Measurements from ENCODE around the gene NAALADL1. TPM values are rescaled to one million over a fixed set of nuclear protein-coding genes. Genes with fewer than 3 reads are reported as not detected.

NAALADL1 gene
- polyA plus RNA-seq, 1 experiment: 38.7 TPM

DNA sequence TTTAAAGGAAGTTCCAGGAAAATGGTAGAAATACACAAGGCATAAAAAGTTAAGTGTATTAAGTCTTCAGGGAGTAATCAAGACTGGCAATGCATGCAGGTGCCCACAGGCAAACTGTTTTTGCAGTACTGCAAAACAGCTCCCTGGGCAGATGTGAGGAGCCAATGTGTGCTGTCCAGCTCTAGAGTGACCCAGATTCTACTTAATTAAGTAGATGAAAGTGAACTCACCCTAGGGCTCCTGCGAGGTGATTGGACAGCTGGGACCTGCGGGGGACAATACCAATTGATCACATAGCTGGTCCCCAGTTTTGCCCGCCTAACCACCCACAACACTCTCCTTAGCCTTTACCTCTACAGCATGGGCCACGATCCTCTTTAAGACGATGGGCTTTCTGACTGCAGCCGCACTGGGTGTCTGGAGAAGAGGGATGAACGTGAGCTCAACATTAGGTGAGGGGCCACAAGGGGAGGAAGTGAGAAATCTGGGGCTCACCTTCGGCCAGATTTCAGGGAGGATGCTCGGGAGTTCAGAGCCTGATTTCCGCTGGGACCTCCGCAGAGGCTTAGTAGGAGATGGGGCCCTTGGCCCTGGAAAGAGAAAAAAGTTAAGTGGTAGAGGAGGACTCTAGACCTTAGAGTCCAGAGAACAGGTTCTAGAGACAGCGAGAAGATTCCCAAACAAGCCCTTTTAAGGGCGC is 24.9 kb upstream of the NAALADL1 start:
- CTCF ChIA-PET: interaction anchor here (1.1 to 1.8 kb wide), 3 partner anchors 27 to 69 kb away, joined by 3 to 5 read pairs (median 4); partner anchors contain the start of gene ARL2
- POLR2A ChIA-PET: no interaction called here
- Histone ChIP-seq H3K36me3 (ENCODE audit: control insufficient read depth, insufficient read depth, low read length) (peaks cover 21% of the 10 kb centered on the region), H3K27me3 (ENCODE audit: control insufficient read depth, insufficient read depth, low read length) (no peaks in the 10 kb centered on the region), H3K4me3 (ENCODE audit: low read depth, low read length) (peak overlapping the region; percentile 50)
- DNase-seq (ENCODE audit: low read depth): no peak
- TF ChIP-seq, protein P1, sequence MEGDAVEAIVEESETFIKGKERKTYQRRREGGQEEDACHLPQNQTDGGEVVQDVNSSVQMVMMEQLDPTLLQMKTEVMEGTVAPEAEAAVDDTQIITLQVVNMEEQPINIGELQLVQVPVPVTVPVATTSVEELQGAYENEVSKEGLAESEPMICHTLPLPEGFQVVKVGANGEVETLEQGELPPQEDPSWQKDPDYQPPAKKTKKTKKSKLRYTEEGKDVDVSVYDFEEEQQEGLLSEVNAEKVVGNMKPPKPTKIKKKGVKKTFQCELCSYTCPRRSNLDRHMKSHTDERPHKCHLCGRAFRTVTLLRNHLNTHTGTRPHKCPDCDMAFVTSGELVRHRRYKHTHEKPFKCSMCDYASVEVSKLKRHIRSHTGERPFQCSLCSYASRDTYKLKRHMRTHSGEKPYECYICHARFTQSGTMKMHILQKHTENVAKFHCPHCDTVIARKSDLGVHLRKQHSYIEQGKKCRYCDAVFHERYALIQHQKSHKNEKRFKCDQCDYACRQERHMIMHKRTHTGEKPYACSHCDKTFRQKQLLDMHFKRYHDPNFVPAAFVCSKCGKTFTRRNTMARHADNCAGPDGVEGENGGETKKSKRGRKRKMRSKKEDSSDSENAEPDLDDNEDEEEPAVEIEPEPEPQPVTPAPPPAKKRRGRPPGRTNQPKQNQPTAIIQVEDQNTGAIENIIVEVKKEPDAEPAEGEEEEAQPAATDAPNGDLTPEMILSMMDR (IDR thresholded peaks at IDR 0.05; ENCODE audit: insufficient read depth, low read depth, low read length): no peak

DNA sequence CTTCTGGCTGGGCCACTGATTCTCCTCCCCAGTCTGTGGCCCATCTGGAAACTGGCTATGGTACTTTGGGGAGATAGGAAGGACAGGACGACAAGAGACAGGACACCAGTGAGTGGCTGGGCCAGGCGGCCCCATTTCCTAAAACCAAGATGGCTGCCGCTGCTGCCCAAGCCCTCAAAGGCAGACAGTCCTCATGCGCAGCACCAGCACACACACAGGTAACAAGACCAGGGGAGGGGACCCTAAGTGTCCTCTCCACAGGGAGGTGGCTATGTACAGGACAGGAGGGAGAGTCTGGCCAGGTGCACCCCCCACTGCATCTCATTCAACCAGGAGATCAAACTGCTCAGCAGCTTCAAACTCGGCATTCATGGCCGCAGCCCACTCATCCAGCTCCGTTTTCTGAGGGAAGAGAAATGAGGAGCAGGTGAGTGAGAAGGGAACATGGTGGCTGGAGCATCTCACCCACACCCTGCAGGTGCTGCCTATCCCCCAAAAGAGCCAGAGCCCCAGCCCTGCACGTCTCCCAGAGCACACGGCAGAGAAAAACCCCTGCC is 20.5 kb upstream of the NAALADL1 start:
- TF ChIP-seq, protein P1 (IDR thresholded peaks at IDR 0.05; ENCODE audit: insufficient read depth, low read depth, low read length): no peak
- no peaks in the 10 kb centered on the region for H3K36me3 ChIP-seq (ENCODE audit: control insufficient read depth, insufficient read depth, low read length)
- POLR2A ChIA-PET: no interaction called here
- CTCF ChIA-PET: interaction anchor here (0.6 kb wide), 1 partner anchor 27 kb away, joined by 4 read pairs; no protein-coding TSS in a partner anchor
- no peak overlapping the region for H3K4me3 ChIP-seq (ENCODE audit: low read depth, low read length)
- H3K27me3 ChIP-seq (ENCODE audit: control insufficient read depth, insufficient read depth, low read length): no peaks in the 10 kb centered on the region
- no peak for DNase-seq (ENCODE audit: low read depth)

DNA sequence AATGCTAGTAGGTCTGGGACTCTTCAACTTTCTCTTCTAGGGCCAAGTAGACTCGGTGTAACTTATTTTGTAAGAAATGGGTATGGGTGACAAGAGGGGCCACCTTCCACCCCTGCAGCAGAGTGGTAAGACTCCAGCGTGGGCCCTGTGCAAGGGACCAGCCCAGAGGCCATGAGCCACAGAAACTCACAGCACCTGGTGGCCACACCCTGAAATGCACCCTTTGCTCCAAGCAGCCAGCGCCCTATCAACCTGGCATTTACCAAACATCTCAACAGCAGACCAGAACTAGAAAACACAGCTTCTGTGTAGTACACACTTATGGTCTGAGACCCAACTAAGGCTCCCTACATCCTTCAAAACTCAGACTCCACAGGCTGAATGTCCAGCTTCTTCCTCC is 19.8 kb upstream of the NAALADL1 start:
- DNase-seq (ENCODE audit: low read depth): no peak
- no peaks in the 10 kb centered on the region for H3K36me3 ChIP-seq (ENCODE audit: control insufficient read depth, insufficient read depth, low read length)
- TF ChIP-seq, protein P1 (IDR thresholded peaks at IDR 0.05; ENCODE audit: insufficient read depth, low read depth, low read length): peak; percentile 59
- H3K4me3 ChIP-seq (ENCODE audit: low read depth, low read length): no peak overlapping the region
- POLR2A ChIA-PET: no interaction called here
- H3K27me3 ChIP-seq (ENCODE audit: control insufficient read depth, insufficient read depth, low read length): no peaks in the 10 kb centered on the region
- CTCF ChIA-PET: interaction anchor here (1.1 to 2.1 kb wide), 2 partner anchors 64 to 65 kb away, joined by 3 to 7 read pairs; partner anchors contain the start of gene ARL2

DNA sequence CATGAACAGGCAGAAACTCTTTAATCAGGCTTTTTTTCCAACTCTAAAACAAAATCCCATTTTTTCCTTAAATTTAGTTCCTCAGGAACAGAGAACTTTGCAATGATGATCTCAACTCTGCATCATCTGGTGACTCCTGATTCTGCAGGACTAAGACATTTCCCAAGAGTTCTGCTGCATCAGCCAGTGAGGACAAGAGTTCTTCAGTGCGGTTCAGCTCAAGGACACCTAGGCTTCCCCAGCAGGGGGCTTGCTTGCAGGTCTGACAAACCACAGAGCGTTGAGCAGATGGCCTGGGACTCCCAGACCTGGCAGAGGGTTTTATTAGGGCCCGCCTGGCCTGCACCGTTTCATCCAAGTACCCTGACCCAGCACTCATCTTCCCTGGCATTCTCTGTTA is 19.1 kb upstream of the NAALADL1 start:
- TF ChIP-seq, protein P1 (IDR thresholded peaks at IDR 0.05; ENCODE audit: insufficient read depth, low read depth, low read length): no peak
- POLR2A ChIA-PET: no interaction called here
- H3K4me3 ChIP-seq (ENCODE audit: low read depth, low read length): no peak overlapping the region
- H3K36me3 ChIP-seq (ENCODE audit: control insufficient read depth, insufficient read depth, low read length): no peaks in the 10 kb centered on the region
- CTCF ChIA-PET: interaction anchor here (1.1 to 2.1 kb wide), 3 partner anchors 28 to 65 kb away, joined by 3 to 7 read pairs (median 3); partner anchors contain the start of gene ARL2
- DNase-seq (ENCODE audit: low read depth): no peak
- H3K27me3 ChIP-seq (ENCODE audit: control insufficient read depth, insufficient read depth, low read length): no peaks in the 10 kb centered on the region

DNA sequence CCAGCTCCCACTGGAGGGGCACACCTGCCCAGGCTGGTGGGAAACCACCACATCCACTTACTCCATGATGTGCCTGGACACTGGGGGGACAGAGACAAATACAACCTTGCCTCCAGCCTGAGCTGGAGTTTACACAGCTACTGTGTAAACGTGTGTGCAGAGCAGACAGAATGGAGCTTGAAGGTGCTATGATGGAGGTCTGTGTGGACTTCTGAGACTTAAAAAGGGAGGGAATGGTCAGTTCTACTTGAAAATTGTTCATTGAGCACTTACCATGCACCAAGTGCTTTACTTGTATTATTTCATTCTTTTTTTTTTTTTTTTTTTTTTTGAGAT is 14.2 kb upstream of the NAALADL1 start:
- H3K4me3 ChIP-seq (ENCODE audit: low read depth, low read length): no peak overlapping the region
- no peaks in the 10 kb centered on the region for H3K27me3 ChIP-seq (ENCODE audit: control insufficient read depth, insufficient read depth, low read length)
- no peak for DNase-seq (ENCODE audit: low read depth)
- ChIA-PET CTCF (interaction anchor here (1.4 to 1.6 kb wide), 2 partner anchors 9 to 38 kb away, joined by 3 to 7 read pairs; no protein-coding TSS in a partner anchor), POLR2A (no interaction called here)
- no peaks in the 10 kb centered on the region for H3K36me3 ChIP-seq (ENCODE audit: control insufficient read depth, insufficient read depth, low read length)
- TF ChIP-seq, protein P1 (IDR thresholded peaks at IDR 0.05; ENCODE audit: insufficient read depth, low read depth, low read length): no peak

Measured in BJ (cell line).